ENCODE measurements around the gene LINGO3.

The LINGO3 gene

GRCh38 chr19:2331601-2332246 is 23.8 kb upstream of the LINGO3 start:
- Histone ChIP-seq H3K9me3 (ENCODE audit: low read depth, low read length) (no peaks in the 10 kb centered on the region), H3K9ac (ENCODE audit: insufficient read length) (no peak overlapping the region), H3K27ac (no peak overlapping the region; the same call in 1 of the 2 replicates), H3K4me3 (no peak overlapping the region), H3K36me3 (ENCODE audit: insufficient read depth, low read length) (peaks cover 2% of the 10 kb centered on the region; the same call in 1 of the 2 replicates)
- no peak for DNase-seq (ENCODE audit: low read depth, low spot score)
- no peak for TF ChIP-seq POLR2AphosphoS5 (IDR thresholded peaks at IDR 0.05; ENCODE audit: borderline replicate concordance, low read depth, low read length)
- TF ChIP-seq EZH2 (IDR thresholded peaks at IDR 0.05) = no peak
- no peak for TF ChIP-seq FOXP2 (optimal IDR thresholded peaks at IDR 0.05; ENCODE audit: control extremely low read depth, extremely low read length, insufficient read depth)

- Histone ChIP-seq H3K9ac (ENCODE audit: insufficient read length) (no peak overlapping the region), H3K27ac (no peak overlapping the region; the same call in 1 of the 2 replicates)
Measured at GRCh38 chr19:2330632-2331284, 22.8 kb upstream of the LINGO3 start.

GRCh38 chr19:2330255-2330631 is 22.3 kb upstream of the LINGO3 start:
- DNase-seq (ENCODE audit: low read depth, low spot score) = no peak
- no peak overlapping the region for H3K9ac ChIP-seq (ENCODE audit: insufficient read length)
- no peak for TF ChIP-seq FOXP2 (optimal IDR thresholded peaks at IDR 0.05; ENCODE audit: control extremely low read depth, extremely low read length, insufficient read depth)
- TF ChIP-seq POLR2AphosphoS5 (IDR thresholded peaks at IDR 0.05; ENCODE audit: borderline replicate concordance, low read depth, low read length) = no peak
- no peak for TF ChIP-seq EZH2 (IDR thresholded peaks at IDR 0.05)
- H3K4me3 ChIP-seq = no peak overlapping the region
- H3K27ac ChIP-seq = no peak overlapping the region
- H3K9me3 ChIP-seq (ENCODE audit: low read depth, low read length) = no peaks in the 10 kb centered on the region
- H3K36me3 ChIP-seq (ENCODE audit: insufficient read depth, low read length) = peaks cover 9% of the 10 kb centered on the region; the same call in 1 of the 2 replicates

More at GRCh38 chr19:2330632-2331284, 22.8 kb upstream of the LINGO3 start:
- no peak overlapping the region for H3K4me3 ChIP-seq
- DNase-seq (ENCODE audit: low read depth, low spot score) = no peak
- H3K9me3 ChIP-seq (ENCODE audit: low read depth, low read length) = no peaks in the 10 kb centered on the region
- no peak for TF ChIP-seq FOXP2 (optimal IDR thresholded peaks at IDR 0.05; ENCODE audit: control extremely low read depth, extremely low read length, insufficient read depth)
- TF ChIP-seq EZH2 (IDR thresholded peaks at IDR 0.05) = no peak
- no peak for TF ChIP-seq POLR2AphosphoS5 (IDR thresholded peaks at IDR 0.05; ENCODE audit: borderline replicate concordance, low read depth, low read length)
- H3K36me3 ChIP-seq (ENCODE audit: insufficient read depth, low read length) = peaks cover 8% of the 10 kb centered on the region; the same call in 1 of the 2 replicates

GRCh38 chr19:2329501-2329916 is 21.6 kb upstream of the LINGO3 start:
- H3K27ac ChIP-seq = no peak overlapping the region
- peak overlapping the region; percentile 94 for H3K4me3 ChIP-seq
- peaks cover 14% of the 10 kb centered on the region; the same call in 1 of the 2 replicates for H3K36me3 ChIP-seq (ENCODE audit: insufficient read depth, low read length)
- no peak for DNase-seq (ENCODE audit: low read depth, low spot score)
- H3K9ac ChIP-seq (ENCODE audit: insufficient read length) = peak overlapping the region; percentile 90
- no peaks in the 10 kb centered on the region for H3K9me3 ChIP-seq (ENCODE audit: low read depth, low read length)
- TF ChIP-seq POLR2AphosphoS5 (IDR thresholded peaks at IDR 0.05; ENCODE audit: borderline replicate concordance, low read depth, low read length) = no peak
- no peak for TF ChIP-seq FOXP2 (optimal IDR thresholded peaks at IDR 0.05; ENCODE audit: control extremely low read depth, extremely low read length, insufficient read depth)
- TF ChIP-seq EZH2 (IDR thresholded peaks at IDR 0.05) = no peak

GRCh38 chr19:2329149-2329478 is 21.2 kb upstream of the LINGO3 start:
- no peak overlapping the region for H3K27ac ChIP-seq
- H3K9ac ChIP-seq (ENCODE audit: insufficient read length) = peak overlapping the region; percentile 90
- TF ChIP-seq EZH2 (IDR thresholded peaks at IDR 0.05) (no peak), FOXP2 (optimal IDR thresholded peaks at IDR 0.05; ENCODE audit: control extremely low read depth, extremely low read length, insufficient read depth) (no peak), POLR2AphosphoS5 (IDR thresholded peaks at IDR 0.05; ENCODE audit: borderline replicate concordance, low read depth, low read length) (no peak)
- no peaks in the 10 kb centered on the region for H3K9me3 ChIP-seq (ENCODE audit: low read depth, low read length)
- peak overlapping the region; percentile 94 for H3K4me3 ChIP-seq
- peaks cover 18% of the 10 kb centered on the region; the same call in 1 of the 2 replicates for H3K36me3 ChIP-seq (ENCODE audit: insufficient read depth, low read length)
- no peak for DNase-seq (ENCODE audit: low read depth, low spot score)

- no peak for DNase-seq (ENCODE audit: low read depth, low spot score)
- no peak for TF ChIP-seq FOXP2 (optimal IDR thresholded peaks at IDR 0.05; ENCODE audit: control extremely low read depth, extremely low read length, insufficient read depth)
- TF ChIP-seq POLR2AphosphoS5 (IDR thresholded peaks at IDR 0.05; ENCODE audit: borderline replicate concordance, low read depth, low read length) = peak; percentile 93
- no peak for TF ChIP-seq EZH2 (IDR thresholded peaks at IDR 0.05)
- Histone ChIP-seq H3K36me3 (ENCODE audit: insufficient read depth, low read length) (peaks cover 19% of the 10 kb centered on the region; the same call in 1 of the 2 replicates), H3K9ac (ENCODE audit: insufficient read length) (peak within 1 kb of the TSS; percentile 90), H3K27ac (peak within 1 kb of the TSS; percentile 88), H3K9me3 (ENCODE audit: low read depth, low read length) (no peaks in the 10 kb centered on the region), H3K4me3 (peak within 1 kb of the TSS; percentile 94)
Measured at GRCh38 chr19:2328401-2329148, 20.6 kb upstream of the LINGO3 start, which contains the start of the genes LSM7 and SPPL2B. Gene LSM7 (minus strand): TSS chr19:2328586. CDS start chr19:2328566, 20 bp downstream. Gene SPPL2B (plus strand): TSS chr19:2328684. CDS start chr19:2328710, 26 bp downstream.

GRCh38 chr19:2327773-2328400 is 19.9 kb upstream of the LINGO3 start:
- Histone ChIP-seq H3K9ac (ENCODE audit: insufficient read length) (peak overlapping the region; percentile 90), H3K9me3 (ENCODE audit: low read depth, low read length) (no peaks in the 10 kb centered on the region), H3K27ac (peak overlapping the region; percentile 88), H3K36me3 (ENCODE audit: insufficient read depth, low read length) (peaks cover 19% of the 10 kb centered on the region; the same call in 1 of the 2 replicates), H3K4me3 (peak overlapping the region; percentile 94)
- TF ChIP-seq POLR2AphosphoS5 (IDR thresholded peaks at IDR 0.05; ENCODE audit: borderline replicate concordance, low read depth, low read length) (no peak; the same call in 1 of the 2 replicates), FOXP2 (optimal IDR thresholded peaks at IDR 0.05; ENCODE audit: control extremely low read depth, extremely low read length, insufficient read depth) (no peak), EZH2 (IDR thresholded peaks at IDR 0.05) (no peak)
- DNase-seq (ENCODE audit: low read depth, low spot score) = peak; percentile 63
